DMS79 (cell line): ENCODE data around the gene MDFI.

Experiments used
- DNase-seq: peaks from one replicate; lab custom pipeline; 2025; lab: John Stamatoyannopoulos, UW

The MDFI gene

GRCh38 chr6:41638002-41638934 lies at the start of gene MDFI:
Gene MDFI (plus strand): TSS chr6:41638468. CDS start chr6:41638750, 282 bp downstream.
- no peak for DNase-seq

- DNase-seq = no peak
These were observed 49.0 kb upstream of the MDFI start for GRCh38 chr6:41589223-41589622.

GRCh38 chr6:41589636-41590622 lies 48.3 kb upstream of the MDFI start:
- DNase-seq = no peak

GRCh38 chr6:41591122-41591521 lies 47.1 kb upstream of the MDFI start:
- DNase-seq = no peak

- DNase-seq = peak; percentile 19
These were observed 46.3 kb upstream of the MDFI start for GRCh38 chr6:41591859-41592502.

GRCh38 chr6:41593406-41593805 lies 44.9 kb upstream of the MDFI start:
- no peak for DNase-seq

GRCh38 chr6:41593839-41594238 lies 44.4 kb upstream of the MDFI start:
- no peak for DNase-seq

GRCh38 chr6:41594326-41594725 lies 43.9 kb upstream of the MDFI start:
- DNase-seq = no peak

- no peak for DNase-seq
These were observed 43.5 kb upstream of the MDFI start for GRCh38 chr6:41594766-41595165.

- DNase-seq = no peak
These were observed 43.1 kb upstream of the MDFI start for GRCh38 chr6:41595166-41595565.

- DNase-seq = no peak
These were observed 42.1 kb upstream of the MDFI start for GRCh38 chr6:41596096-41596685.

- no peak for DNase-seq
These were observed 41.5 kb upstream of the MDFI start for GRCh38 chr6:41596807-41597206.

GRCh38 chr6:41597246-41598000 lies 40.8 kb upstream of the MDFI start:
- no peak for DNase-seq

GRCh38 chr6:41598670-41599014 lies 39.6 kb upstream of the MDFI start:
- DNase-seq = no peak

- no peak for DNase-seq
These were observed 39.0 kb upstream of the MDFI start for GRCh38 chr6:41599015-41599851.

GRCh38 chr6:41599852-41600445 lies 38.3 kb upstream of the MDFI start:
- no peak for DNase-seq

- no peak for DNase-seq
These were observed 37.6 kb upstream of the MDFI start for GRCh38 chr6:41600499-41601247.

GRCh38 chr6:41601248-41601549 lies 37.1 kb upstream of the MDFI start:
- no peak for DNase-seq

- DNase-seq = no peak
These were observed 35.9 kb upstream of the MDFI start for GRCh38 chr6:41602422-41602743.
